Erythroblast (primary cell): Measurements from ENCODE around the gene KRTAP12-4.

Experiments used
- GATA1 ChIP-seq: IDR thresholded peaks from 2 replicates; pipeline ENCODE4 v1.6.1; 2011; ENCODE audit warnings: low read depth, mild to moderate bottlenecking, control low read depth, low read length, moderate library complexity
- POLR2A ChIP-seq: IDR thresholded peaks from 2 replicates; pipeline ENCODE4 v1.6.1; 2011; ENCODE audit warnings: mild to moderate bottlenecking, low read length

GRCh38 chr21:44626673-44627143, 27.8 kb downstream of the KRTAP12-4 start, which contains the start of gene KRTAP10-9:
- TF ChIP-seq POLR2A: no peak
- TF ChIP-seq GATA1: no peak
